ENCODE results near the gene CRADD.

DNA sequence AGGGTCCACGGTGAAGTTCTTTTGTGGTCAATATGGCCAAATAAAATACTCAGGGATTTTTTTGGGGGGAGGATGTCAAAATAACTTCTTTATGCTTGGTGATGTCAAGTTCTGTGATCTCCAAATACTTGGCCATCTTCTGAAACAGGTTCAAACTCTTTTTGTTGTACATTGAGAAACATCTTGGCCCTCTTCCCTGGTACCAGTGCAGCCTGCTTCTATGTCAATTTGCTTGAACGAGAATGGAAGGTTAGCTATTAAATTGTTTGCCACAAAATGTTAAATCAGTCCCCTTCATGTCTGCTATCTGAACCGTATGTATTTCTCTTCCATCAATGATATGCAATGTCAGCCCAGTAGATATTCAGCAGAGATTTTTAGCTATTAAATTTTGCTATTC, 6.1 kb upstream of the CRADD start:
- TF ChIP-seq POLR2AphosphoS5 (IDR thresholded peaks at IDR 0.05; ENCODE audit: borderline replicate concordance, low read depth, low read length) (no peak), EZH2 (IDR thresholded peaks at IDR 0.05) (no peak)
